ENCODE measurements around the gene P4HTM.

The P4HTM gene

DNA sequence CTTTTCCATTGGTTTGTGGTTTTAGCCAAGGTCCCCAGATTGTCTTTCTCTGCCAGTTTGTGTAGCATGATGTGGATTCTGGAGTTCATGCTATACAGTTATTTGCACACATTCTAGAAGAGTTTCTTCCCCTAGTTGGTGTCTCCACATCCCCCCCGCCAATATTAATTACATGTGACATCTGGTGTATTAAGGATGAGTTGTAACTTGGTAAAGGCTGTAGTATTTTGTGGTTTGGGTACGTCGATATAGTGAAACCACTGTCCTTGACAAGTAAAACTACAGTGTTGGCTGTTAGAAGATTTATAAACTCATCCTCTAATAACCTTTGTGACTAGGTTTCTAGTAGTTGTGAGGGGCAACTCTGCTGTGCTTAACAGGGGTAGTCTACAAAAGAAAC lies 23.7 kb upstream of the P4HTM start:
- ChIA-PET CTCF (interaction anchor here (1.3 kb wide), 1 partner anchor 26 kb away, joined by 4 read pairs; no protein-coding TSS in a partner anchor), POLR2A (no interaction called here)
- no peak overlapping the region for H3K4me3 ChIP-seq (ENCODE audit: low read depth, low read length)
- no peak for DNase-seq (ENCODE audit: low read depth, low spot score)
- TF ChIP-seq, protein P1, sequence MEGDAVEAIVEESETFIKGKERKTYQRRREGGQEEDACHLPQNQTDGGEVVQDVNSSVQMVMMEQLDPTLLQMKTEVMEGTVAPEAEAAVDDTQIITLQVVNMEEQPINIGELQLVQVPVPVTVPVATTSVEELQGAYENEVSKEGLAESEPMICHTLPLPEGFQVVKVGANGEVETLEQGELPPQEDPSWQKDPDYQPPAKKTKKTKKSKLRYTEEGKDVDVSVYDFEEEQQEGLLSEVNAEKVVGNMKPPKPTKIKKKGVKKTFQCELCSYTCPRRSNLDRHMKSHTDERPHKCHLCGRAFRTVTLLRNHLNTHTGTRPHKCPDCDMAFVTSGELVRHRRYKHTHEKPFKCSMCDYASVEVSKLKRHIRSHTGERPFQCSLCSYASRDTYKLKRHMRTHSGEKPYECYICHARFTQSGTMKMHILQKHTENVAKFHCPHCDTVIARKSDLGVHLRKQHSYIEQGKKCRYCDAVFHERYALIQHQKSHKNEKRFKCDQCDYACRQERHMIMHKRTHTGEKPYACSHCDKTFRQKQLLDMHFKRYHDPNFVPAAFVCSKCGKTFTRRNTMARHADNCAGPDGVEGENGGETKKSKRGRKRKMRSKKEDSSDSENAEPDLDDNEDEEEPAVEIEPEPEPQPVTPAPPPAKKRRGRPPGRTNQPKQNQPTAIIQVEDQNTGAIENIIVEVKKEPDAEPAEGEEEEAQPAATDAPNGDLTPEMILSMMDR (IDR thresholded peaks at IDR 0.05; ENCODE audit: insufficient read depth, low read length, missing control alignments) = no peak

DNA sequence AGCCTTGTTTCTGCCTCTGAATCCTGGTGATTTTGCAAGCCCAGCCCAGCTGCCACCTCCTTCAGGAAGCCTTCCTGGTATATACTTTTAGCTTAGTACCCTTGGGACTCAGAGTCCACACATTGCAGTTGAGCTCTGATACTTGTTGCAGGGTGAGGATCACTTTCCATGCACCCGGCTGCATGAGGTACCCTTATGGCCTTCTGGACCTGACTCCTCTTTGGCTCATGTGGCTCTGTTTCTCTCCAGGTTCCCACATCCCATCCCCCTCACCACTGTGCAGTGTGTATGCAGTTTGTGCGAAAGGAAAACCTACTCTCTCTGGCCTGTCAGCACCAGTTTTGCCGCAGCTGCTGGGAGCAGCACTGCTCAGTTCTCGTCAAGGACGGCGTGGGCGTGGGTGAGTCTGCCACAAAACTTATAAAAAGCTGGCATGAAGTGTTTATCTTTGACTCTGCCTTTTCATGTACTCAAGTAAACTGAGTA lies 23.1 kb upstream of the P4HTM start:
- ChIA-PET CTCF (interaction anchor here (1.3 kb wide), 1 partner anchor 25 kb away, joined by 4 read pairs; no protein-coding TSS in a partner anchor), POLR2A (no interaction called here)
- no peak for DNase-seq (ENCODE audit: low read depth, low spot score)
- TF ChIP-seq, protein P1 (IDR thresholded peaks at IDR 0.05; ENCODE audit: insufficient read depth, low read length, missing control alignments) = no peak
- H3K4me3 ChIP-seq (ENCODE audit: low read depth, low read length) = no peak overlapping the region

DNA sequence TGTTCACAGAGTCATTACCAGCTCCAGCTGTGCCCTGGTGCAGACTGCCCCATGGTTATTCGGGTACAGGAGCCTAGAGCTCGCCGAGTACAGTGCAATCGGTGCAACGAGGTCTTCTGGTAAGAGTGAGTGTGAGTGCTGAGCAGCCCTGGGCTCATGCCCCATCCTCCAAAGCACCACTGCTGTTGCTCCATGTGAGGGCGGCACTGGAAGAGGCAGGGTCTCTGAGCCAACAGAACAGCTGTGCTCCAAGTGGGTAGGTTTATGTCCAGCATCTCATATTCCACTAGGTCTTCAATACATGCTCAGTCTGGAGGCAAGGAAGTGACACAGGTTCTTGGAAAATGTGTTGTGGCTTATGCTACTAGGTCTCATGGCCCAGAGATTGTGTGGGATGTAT lies 19.5 kb upstream of the P4HTM start:
- H3K4me3 ChIP-seq (ENCODE audit: low read depth, low read length) = no peak overlapping the region
- DNase-seq (ENCODE audit: low read depth, low spot score) = no peak
- POLR2A ChIA-PET = interaction anchor here (0.8 to 1.3 kb wide), 2 partner anchors 51 to 52 kb away, joined by 3 to 4 read pairs; partner anchors contain the start of gene ARIH2
- TF ChIP-seq, protein P1 (IDR thresholded peaks at IDR 0.05; ENCODE audit: insufficient read depth, low read length, missing control alignments) = no peak
- CTCF ChIA-PET = interaction anchor here (1.5 to 2.3 kb wide), 3 partner anchors 14 to 19 kb away, joined by 5 to 8 read pairs (median 6); partner anchors contain the start of gene P4HTM

DNA sequence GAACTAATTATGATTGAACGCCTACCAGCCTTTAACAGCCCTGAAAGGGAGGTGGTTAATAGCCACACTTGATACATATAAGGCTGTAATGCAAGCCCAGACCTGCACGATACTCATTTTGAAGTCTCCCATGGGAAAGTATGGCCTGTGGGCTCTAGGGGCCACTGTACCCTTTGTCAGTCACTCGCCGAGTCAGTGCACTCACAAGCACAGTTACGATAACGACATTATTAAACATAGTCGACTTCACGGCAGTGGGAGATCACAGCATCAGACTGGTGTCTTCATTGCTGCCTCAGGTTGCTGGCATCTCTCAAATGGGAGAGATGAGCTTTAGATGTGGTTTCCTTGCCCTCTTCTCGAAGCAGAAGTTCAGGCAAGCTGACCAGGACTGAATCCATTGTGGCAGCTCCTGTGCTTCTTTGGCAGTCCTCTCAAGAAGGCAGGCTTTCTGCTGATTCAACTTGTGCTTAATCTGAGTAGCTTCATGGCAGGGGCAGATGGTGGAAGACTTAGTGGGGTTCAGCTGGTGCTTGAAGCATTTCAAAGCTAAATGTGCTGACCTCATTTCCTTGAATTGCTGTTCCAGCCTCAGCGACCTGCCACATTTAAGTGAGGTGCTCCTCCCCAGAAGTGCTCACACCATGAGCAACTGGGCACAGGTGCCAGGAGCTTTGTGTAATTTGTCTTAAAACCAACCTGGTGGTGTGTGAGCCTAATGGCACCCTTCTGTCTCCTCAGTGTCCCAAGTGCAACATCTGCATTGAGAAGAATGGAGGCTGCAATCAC lies 15.8 kb upstream of the P4HTM start:
- ChIA-PET CTCF (interaction anchor here (4.8 kb wide), 1 partner anchor 13 kb away, joined by 38 read pairs; no protein-coding TSS in a partner anchor), POLR2A (interaction anchor here (1.5 kb wide), 1 partner anchor 47 kb away, joined by 3 read pairs; no protein-coding TSS in a partner anchor)
- no peak overlapping the region for H3K4me3 ChIP-seq (ENCODE audit: low read depth, low read length)
- DNase-seq (ENCODE audit: low read depth, low spot score) = no peak
- TF ChIP-seq, protein P1 (IDR thresholded peaks at IDR 0.05; ENCODE audit: insufficient read depth, low read length, missing control alignments) = no peak

DNA sequence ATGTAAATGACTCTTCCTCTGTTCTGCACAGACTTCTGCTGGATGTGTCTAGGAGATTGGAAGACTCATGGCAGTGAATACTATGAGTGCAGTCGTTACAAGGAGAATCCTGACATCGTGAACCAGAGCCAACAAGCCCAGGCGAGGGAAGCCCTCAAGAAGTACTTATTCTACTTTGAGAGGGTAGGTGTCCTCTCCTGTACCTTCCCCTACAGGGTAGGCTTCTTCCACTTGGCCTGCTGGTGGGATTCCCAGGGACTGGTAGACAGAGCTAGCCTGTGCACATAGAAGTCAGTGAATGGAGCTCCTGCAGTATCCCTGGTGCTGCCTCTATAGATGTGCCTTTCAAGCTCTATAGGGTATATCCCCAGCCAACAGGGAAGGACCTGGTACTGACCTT lies 10.6 kb upstream of the P4HTM start:
- ChIA-PET POLR2A (no interaction called here), CTCF (no interaction called here)
- DNase-seq (ENCODE audit: low read depth, low spot score) = no peak
- no peak overlapping the region for H3K4me3 ChIP-seq (ENCODE audit: low read depth, low read length)
- TF ChIP-seq, protein P1 (IDR thresholded peaks at IDR 0.05; ENCODE audit: insufficient read depth, low read length, missing control alignments) = no peak

DNA sequence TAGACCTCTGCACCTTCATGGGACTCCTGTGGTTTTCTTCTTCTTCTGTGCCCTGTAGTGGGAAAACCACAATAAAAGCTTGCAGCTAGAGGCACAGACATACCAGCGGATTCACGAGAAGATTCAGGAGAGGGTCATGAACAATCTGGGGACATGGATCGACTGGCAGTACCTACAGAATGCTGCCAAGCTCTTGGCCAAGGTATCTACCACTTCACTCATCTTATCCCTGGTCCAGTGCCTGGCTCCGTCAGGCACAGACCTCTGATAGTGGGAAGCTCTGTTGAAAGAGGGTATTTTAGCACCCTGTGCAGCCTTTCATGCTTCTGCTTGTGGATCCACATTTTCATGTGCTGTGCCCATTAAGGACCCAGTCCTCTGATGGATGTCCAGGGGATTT lies 9.7 kb upstream of the P4HTM start:
- no peak for DNase-seq (ENCODE audit: low read depth, low spot score)
- H3K4me3 ChIP-seq (ENCODE audit: low read depth, low read length) = no peak overlapping the region
- ChIA-PET POLR2A (no interaction called here), CTCF (interaction anchor here (0.9 kb wide), 1 partner anchor 14 kb away, joined by 3 read pairs; no protein-coding TSS in a partner anchor)
- TF ChIP-seq, protein P1 (IDR thresholded peaks at IDR 0.05; ENCODE audit: insufficient read depth, low read length, missing control alignments) = no peak

Data from AG04449 (cell line).